ENCODE data around the gene PPP2R5A.
"Not testable (repeated sequence)": the region's sequence is repeated elsewhere in the genome, so short reads cannot be mapped to it uniquely, and the experiment has no call there.

PPP2R5A gene

GRCh38 chr1:212386029-212386428 is 100.8 kb downstream of the PPP2R5A start:
- TF ChIP-seq FOXP2 (optimal IDR thresholded peaks at IDR 0.05; ENCODE audit: control extremely low read depth, extremely low read length, insufficient read depth) = no peak
- H3K27ac ChIP-seq = no peak overlapping the region
- no peaks in the 10 kb centered on the region for H3K9me3 ChIP-seq (ENCODE audit: low read depth, low read length)
- DNase-seq (ENCODE audit: low read depth, low spot score) = no peak
- no peak overlapping the region for H3K9ac ChIP-seq (ENCODE audit: insufficient read length)
- peaks cover 16% of the 10 kb centered on the region; the same call in 1 of the 2 replicates for H3K36me3 ChIP-seq (ENCODE audit: insufficient read depth, low read length)
- no peak overlapping the region for H3K4me3 ChIP-seq

- DNase-seq (ENCODE audit: low read depth, low spot score) = no peak
- TF ChIP-seq EZH2 (IDR thresholded peaks at IDR 0.05) = no peak
- no peak for TF ChIP-seq FOXP2 (optimal IDR thresholded peaks at IDR 0.05; ENCODE audit: control extremely low read depth, extremely low read length, insufficient read depth)
- no peak for TF ChIP-seq POLR2AphosphoS5 (IDR thresholded peaks at IDR 0.05; ENCODE audit: borderline replicate concordance, low read depth, low read length)
- Histone ChIP-seq H3K9ac (ENCODE audit: insufficient read length) (no peak overlapping the region), H3K9me3 (ENCODE audit: low read depth, low read length) (no peaks in the 10 kb centered on the region), H3K27ac (no peak overlapping the region), H3K36me3 (ENCODE audit: insufficient read depth, low read length) (peaks cover 16% of the 10 kb centered on the region; the same call in 1 of the 2 replicates), H3K4me3 (no peak overlapping the region)
These were observed 103.9 kb downstream of the PPP2R5A start for GRCh38 chr1:212388985-212389716.

- not testable (repeated sequence) for H3K4me3 ChIP-seq; H3K27ac ChIP-seq; DNase-seq (ENCODE audit: low read depth, low spot score)
These were observed 110.6 kb downstream of the PPP2R5A start for GRCh38 chr1:212395678-212396437.

GRCh38 chr1:212396638-212397037 is 111.4 kb downstream of the PPP2R5A start:
- Histone ChIP-seq H3K9ac (ENCODE audit: insufficient read length) (no peak overlapping the region), H3K4me3 (no peak overlapping the region), H3K9me3 (ENCODE audit: low read depth, low read length) (no peaks in the 10 kb centered on the region; the same call in 1 of the 2 replicates), H3K27ac (no peak overlapping the region), H3K36me3 (ENCODE audit: insufficient read depth, low read length) (0 out of 2 replicates have a peak, but pooled peaks cover 3% of the 10 kb centered on the region)
- DNase-seq (ENCODE audit: low read depth, low spot score) = no peak
- TF ChIP-seq POLR2AphosphoS5 (IDR thresholded peaks at IDR 0.05; ENCODE audit: borderline replicate concordance, low read depth, low read length) (no peak), EZH2 (IDR thresholded peaks at IDR 0.05) (no peak), FOXP2 (optimal IDR thresholded peaks at IDR 0.05; ENCODE audit: control extremely low read depth, extremely low read length, insufficient read depth) (no peak)

More at GRCh38 chr1:212395678-212396437, 110.6 kb downstream of the PPP2R5A start:
- not testable (repeated sequence) for H3K9me3 ChIP-seq (ENCODE audit: low read depth, low read length); H3K9ac ChIP-seq (ENCODE audit: insufficient read length); H3K36me3 ChIP-seq (ENCODE audit: insufficient read depth, low read length)

- Histone ChIP-seq H3K27ac (no peak overlapping the region), H3K4me3 (no peak overlapping the region), H3K9me3 (ENCODE audit: low read depth, low read length) (no peaks in the 10 kb centered on the region; the same call in 1 of the 2 replicates), H3K9ac (ENCODE audit: insufficient read length) (no peak overlapping the region), H3K36me3 (ENCODE audit: insufficient read depth, low read length) (peaks cover 5% of the 10 kb centered on the region; the same call in 1 of the 2 replicates)
- no peak for TF ChIP-seq FOXP2 (optimal IDR thresholded peaks at IDR 0.05; ENCODE audit: control extremely low read depth, extremely low read length, insufficient read depth)
- TF ChIP-seq POLR2AphosphoS5 (IDR thresholded peaks at IDR 0.05; ENCODE audit: borderline replicate concordance, low read depth, low read length) = no peak
- TF ChIP-seq EZH2 (IDR thresholded peaks at IDR 0.05) = no peak
- no peak for DNase-seq (ENCODE audit: low read depth, low spot score)
These were observed 112.0 kb downstream of the PPP2R5A start for GRCh38 chr1:212397171-212397570.

GRCh38 chr1:212401042-212401441 is 115.8 kb downstream of the PPP2R5A start:
- no peaks in the 10 kb centered on the region; the same call in 1 of the 2 replicates for H3K9me3 ChIP-seq (ENCODE audit: low read depth, low read length)
- no peak overlapping the region for H3K27ac ChIP-seq
- TF ChIP-seq FOXP2 (optimal IDR thresholded peaks at IDR 0.05; ENCODE audit: control extremely low read depth, extremely low read length, insufficient read depth) (no peak), POLR2AphosphoS5 (IDR thresholded peaks at IDR 0.05; ENCODE audit: borderline replicate concordance, low read depth, low read length) (no peak), EZH2 (IDR thresholded peaks at IDR 0.05) (no peak)
- peaks cover 18% of the 10 kb centered on the region for H3K36me3 ChIP-seq (ENCODE audit: insufficient read depth, low read length)
- no peak overlapping the region for H3K4me3 ChIP-seq
- H3K9ac ChIP-seq (ENCODE audit: insufficient read length) = no peak overlapping the region
- DNase-seq (ENCODE audit: low read depth, low spot score) = no peak

GRCh38 chr1:212401838-212402582 is 116.8 kb downstream of the PPP2R5A start:
- DNase-seq (ENCODE audit: low read depth, low spot score) = no peak
- no peak overlapping the region for H3K4me3 ChIP-seq
- H3K27ac ChIP-seq = no peak overlapping the region
- H3K9ac ChIP-seq (ENCODE audit: insufficient read length) = no peak overlapping the region
- TF ChIP-seq EZH2 (IDR thresholded peaks at IDR 0.05) = no peak
- TF ChIP-seq FOXP2 (optimal IDR thresholded peaks at IDR 0.05; ENCODE audit: control extremely low read depth, extremely low read length, insufficient read depth) = no peak
- no peak for TF ChIP-seq POLR2AphosphoS5 (IDR thresholded peaks at IDR 0.05; ENCODE audit: borderline replicate concordance, low read depth, low read length)
- no peaks in the 10 kb centered on the region; the same call in 1 of the 2 replicates for H3K9me3 ChIP-seq (ENCODE audit: low read depth, low read length)
- peaks cover 26% of the 10 kb centered on the region for H3K36me3 ChIP-seq (ENCODE audit: insufficient read depth, low read length)

- Histone ChIP-seq H3K4me3 (no peak overlapping the region), H3K9me3 (ENCODE audit: low read depth, low read length) (peaks cover 5% of the 10 kb centered on the region; the same call in 1 of the 2 replicates), H3K9ac (ENCODE audit: insufficient read length) (no peak overlapping the region), H3K36me3 (ENCODE audit: insufficient read depth, low read length) (peaks cover 32% of the 10 kb centered on the region), H3K27ac (no peak overlapping the region)
- TF ChIP-seq EZH2 (IDR thresholded peaks at IDR 0.05) = no peak
- no peak for TF ChIP-seq POLR2AphosphoS5 (IDR thresholded peaks at IDR 0.05; ENCODE audit: borderline replicate concordance, low read depth, low read length)
- no peak for TF ChIP-seq FOXP2 (optimal IDR thresholded peaks at IDR 0.05; ENCODE audit: control extremely low read depth, extremely low read length, insufficient read depth)
- DNase-seq (ENCODE audit: low read depth, low spot score) = no peak
These were observed 117.6 kb downstream of the PPP2R5A start for GRCh38 chr1:212402666-212403321.

Measured in SK-N-MC (cell line).